ENCODE data around the gene PGAP6.

DNA sequence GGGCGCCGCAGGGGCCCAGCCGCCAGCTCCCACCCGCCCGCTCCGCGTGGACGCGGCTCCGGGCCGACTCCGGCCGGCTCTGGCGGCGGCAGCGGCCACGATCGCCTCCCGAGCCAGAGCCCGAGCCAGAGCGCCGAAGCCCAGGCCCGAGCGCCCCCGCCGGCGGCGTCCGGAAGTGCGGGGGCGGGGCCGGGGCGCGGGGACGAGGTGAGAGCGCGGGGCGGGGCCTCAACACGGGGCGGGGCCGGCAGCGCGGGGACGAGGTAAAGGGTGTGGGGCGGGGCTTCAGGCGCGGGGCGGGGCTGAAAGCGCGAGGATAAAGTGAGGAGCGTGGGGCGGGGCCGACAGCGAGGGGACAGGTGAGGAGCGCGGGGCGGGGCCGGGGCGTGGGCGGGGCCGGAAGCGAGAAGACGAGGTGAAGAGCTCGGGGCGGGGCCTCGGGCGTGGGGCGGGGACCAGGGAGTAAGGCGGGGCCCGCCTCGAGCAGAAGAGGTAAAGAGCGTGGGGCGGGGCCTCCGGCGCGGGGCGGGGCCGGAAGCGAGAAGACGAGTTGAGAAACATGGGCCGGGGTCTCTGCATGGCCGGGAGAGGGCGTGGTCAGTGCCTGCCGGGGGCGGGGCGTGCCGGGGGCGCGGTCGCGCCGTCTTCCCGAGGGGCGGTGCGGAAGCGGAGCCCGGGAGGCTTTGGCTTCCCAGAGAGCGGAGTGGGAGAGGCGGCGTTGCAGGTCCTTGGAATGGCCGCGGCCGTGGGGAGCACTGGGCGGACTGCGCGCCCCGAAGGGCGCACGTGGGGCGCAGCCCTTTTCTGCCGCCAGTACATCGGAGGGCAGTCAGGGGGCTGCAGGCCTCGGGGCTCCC is 29.0 kb downstream of the PGAP6 start, which contains the start of gene AXIN1:
- TF ChIP-seq POLR2A (IDR thresholded peaks at IDR 0.05) (peak; percentile 37 to 39), EP300 (IDR thresholded peaks at IDR 0.05) (no peak)
- TF ChIP-seq, protein P1, sequence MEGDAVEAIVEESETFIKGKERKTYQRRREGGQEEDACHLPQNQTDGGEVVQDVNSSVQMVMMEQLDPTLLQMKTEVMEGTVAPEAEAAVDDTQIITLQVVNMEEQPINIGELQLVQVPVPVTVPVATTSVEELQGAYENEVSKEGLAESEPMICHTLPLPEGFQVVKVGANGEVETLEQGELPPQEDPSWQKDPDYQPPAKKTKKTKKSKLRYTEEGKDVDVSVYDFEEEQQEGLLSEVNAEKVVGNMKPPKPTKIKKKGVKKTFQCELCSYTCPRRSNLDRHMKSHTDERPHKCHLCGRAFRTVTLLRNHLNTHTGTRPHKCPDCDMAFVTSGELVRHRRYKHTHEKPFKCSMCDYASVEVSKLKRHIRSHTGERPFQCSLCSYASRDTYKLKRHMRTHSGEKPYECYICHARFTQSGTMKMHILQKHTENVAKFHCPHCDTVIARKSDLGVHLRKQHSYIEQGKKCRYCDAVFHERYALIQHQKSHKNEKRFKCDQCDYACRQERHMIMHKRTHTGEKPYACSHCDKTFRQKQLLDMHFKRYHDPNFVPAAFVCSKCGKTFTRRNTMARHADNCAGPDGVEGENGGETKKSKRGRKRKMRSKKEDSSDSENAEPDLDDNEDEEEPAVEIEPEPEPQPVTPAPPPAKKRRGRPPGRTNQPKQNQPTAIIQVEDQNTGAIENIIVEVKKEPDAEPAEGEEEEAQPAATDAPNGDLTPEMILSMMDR (IDR thresholded peaks at IDR 0.05): peak in 3 of 4 experiments; percentile 59 to 72 (median 65)
